Gastroesophageal sphincter (tissue), 4 donors: ENCODE data around the gene STS. TPM values are rescaled to one million over a fixed set of nuclear protein-coding genes. Genes with fewer than 3 reads are reported as not detected.

Experiments
- ATAC-seq: fragments of 150-250 bp; one replicate; pipeline ENCODE4 v1.9.1; 2016; ENCODE audit warnings: mild to moderate bottlenecking, moderate library complexity
- H3K27ac ChIP-seq, 4 donors: fragments of 200-600 bp; sonication (generic) in 3 of 4; 1 replicate in 3 of 4; 2 replicates in 1 of 4; pipeline ENCODE4 v1.5.1; 2016 to 2019
- H3K27me3 ChIP-seq: fragments of 200-600 bp; sonication (generic); one replicate; pipeline ENCODE4 v1.5.1; 2019
- H3K36me3 ChIP-seq, 2 donors: fragments of 200-600 bp; sonication (generic); one replicate each; pipeline ENCODE4 v1.5.1; 2019; ENCODE audit warnings: control low read depth in 1 of 2
- H3K4me1 ChIP-seq, 3 donors: fragments of 200-600 bp; sonication (generic); 1 replicate in 2 of 3; 2 replicates in 1 of 3; pipeline ENCODE4 v1.5.1; 2016 to 2019; ENCODE audit warnings: control low read depth in 2 of 3
- H3K4me3 ChIP-seq, 2 donors: fragments of 200-600 bp; sonication (generic); one replicate each; pipeline ENCODE4 v1.5.1; 2019; ENCODE audit warnings: mild to moderate bottlenecking in 1 of 2, moderate library complexity in 1 of 2
- H3K9me3 ChIP-seq, 3 donors: fragments of 200-600 bp; sonication (generic); one replicate each; pipeline ENCODE4 v1.5.1; 2017 to 2019; ENCODE audit warnings: control low read depth in 2 of 3
- CTCF ChIP-seq, 4 experiments: fragments of 200-600 bp in 2 of 4; fragments of 450-650 bp in 2 of 4; sonication (generic) in 1 of 4; IDR thresholded peaks; one replicate each; pipeline ENCODE4 v1.5.1; 2017 to 2019; ENCODE audit warnings: antibody characterized with exemption in 4 of 4, mild to moderate bottlenecking in 2 of 4, moderate library complexity in 2 of 4
- EP300 ChIP-seq: sonication (generic); formaldehyde crosslinking; IDR thresholded peaks from one replicate; pipeline ENCODE4 v1.6.1; 2017; ENCODE audit warnings: antibody characterized with exemption, mild to moderate bottlenecking
- POLR2A ChIP-seq, 2 donors: fragments of 450-650 bp; IDR thresholded peaks; one replicate each; pipeline ENCODE4 v1.6.1; 2017; ENCODE audit warnings: antibody characterized with exemption in 2 of 2, mild to moderate bottlenecking in 2 of 2, moderate library complexity in 1 of 2
- POLR2AphosphoS5 ChIP-seq: sonication (generic); formaldehyde crosslinking; IDR thresholded peaks from one replicate; pipeline ENCODE4 v1.6.1; 2017; ENCODE audit warnings: antibody characterized with exemption
- WGBS, 2 donors: methylation state at CpG; one replicate each; pipeline ENCODE4 v1.1.5; 2018; ENCODE audit warnings: low coverage in 1 of 2; 5-methylcytosine and 5-hydroxymethylcytosine counted together
- total RNA-seq, 4 donors: library from RNA; depleted of rRNA; stranded (reverse); fragments of >200 nt; gene quantifications; one replicate each; pipeline ENCODE4 v1.1.0, GENCODE V29; 2016

STS gene
- total RNA-seq, 4 donors from 2014 or later: 4.0 to 9.3 (median 5.7) TPM

- no peaks in the 10 kb centered on the region for H3K9me3 ChIP-seq
- peak within 1 kb of the TSS; percentile 72 to 76 for H3K4me3 ChIP-seq
- H3K36me3 ChIP-seq: no peaks in the 10 kb centered on the region
- peak within 1 kb of the TSS; percentile 54 to 91 (median 87) for H3K27ac ChIP-seq
- no peaks in the 10 kb centered on the region for H3K27me3 ChIP-seq
- peak; percentile 95 for ATAC-seq
- H3K4me1 ChIP-seq: peaks cover 0 to 6% (median 4%) of the 10 kb centered on the region in 3 donors
- 0% methylated on average over 11 of the region's 76 CpGs; no CpG with 5 or more reads in 1 of the 2 donors for WGBS, 2 donors
- TF ChIP-seq CTCF (IDR thresholded peaks at IDR 0.05) (peak in 2 of 4 experiments; percentile 19 to 60), EP300 (no peak), POLR2A (IDR thresholded peaks at IDR 0.05) (peak; percentile 17 to 30)
Observed at GRCh38 chrX:7147978-7148854, 704 bp downstream of the STS start, which contains the start of gene PUDP. PUDP (minus strand) TSS chrX:7148153; CDS start chrX:7148113, 40 bp downstream.

- Histone ChIP-seq H3K4me1 (peaks cover 0 to 6% (median 4%) of the 10 kb centered on the region in 3 donors), H3K9me3 (no peaks in the 10 kb centered on the region), H3K27me3 (no peaks in the 10 kb centered on the region), H3K36me3 (no peaks in the 10 kb centered on the region), H3K27ac (no peak overlapping the region), H3K4me3 (no peak overlapping the region)
- no peak for ATAC-seq
- TF ChIP-seq POLR2AphosphoS5 (no peak), EP300 (no peak), CTCF (IDR thresholded peaks at IDR 0.05) (no peak), POLR2A (IDR thresholded peaks at IDR 0.05) (no peak)
- WGBS, 2 donors: 84% methylated on average over 5 of the region's 5 CpGs; no CpG with 5 or more reads in 1 of the 2 donors
Observed at GRCh38 chrX:7149411-7149810, 1.9 kb downstream of the STS start.

GRCh38 chrX:7153231-7153630 lies 5.7 kb downstream of the STS start:
- no peak overlapping the region for H3K27ac ChIP-seq
- no peak for TF ChIP-seq CTCF (IDR thresholded peaks at IDR 0.05)
- TF ChIP-seq POLR2A (IDR thresholded peaks at IDR 0.05): no peak
- TF ChIP-seq EP300: no peak
- TF ChIP-seq POLR2AphosphoS5: no peak
- H3K4me1 ChIP-seq: no peaks in the 10 kb centered on the region
- no peaks in the 10 kb centered on the region for H3K9me3 ChIP-seq
- WGBS, 2 donors: 58 to 70% methylated on average over 2 of the region's 2 CpGs
- H3K4me3 ChIP-seq: no peak overlapping the region
- H3K36me3 ChIP-seq: no peaks in the 10 kb centered on the region
- no peak for ATAC-seq
- H3K27me3 ChIP-seq: no peaks in the 10 kb centered on the region

GRCh38 chrX:7154041-7154597 lies 6.6 kb downstream of the STS start:
- Histone ChIP-seq H3K4me1 (no peaks in the 10 kb centered on the region), H3K4me3 (no peak overlapping the region), H3K27me3 (no peaks in the 10 kb centered on the region), H3K27ac (no peak overlapping the region), H3K9me3 (no peaks in the 10 kb centered on the region), H3K36me3 (no peaks in the 10 kb centered on the region)
- no peak for ATAC-seq
- 36 to 40% methylated on average over 1 to 5 of the region's 7 CpGs for WGBS, 2 donors
- TF ChIP-seq EP300: no peak
- no peak for TF ChIP-seq POLR2AphosphoS5
- no peak for TF ChIP-seq CTCF (IDR thresholded peaks at IDR 0.05)
- no peak for TF ChIP-seq POLR2A (IDR thresholded peaks at IDR 0.05)
